ENCODE results near the gene SMIM7.
"Not testable (repeated sequence)": the region's sequence is repeated elsewhere in the genome, so short reads cannot be mapped to it uniquely, and the experiment has no call there.

The SMIM7 gene
- total RNA-seq = 28.6 to 31.4 reads per million in 2 experiments

DNA sequence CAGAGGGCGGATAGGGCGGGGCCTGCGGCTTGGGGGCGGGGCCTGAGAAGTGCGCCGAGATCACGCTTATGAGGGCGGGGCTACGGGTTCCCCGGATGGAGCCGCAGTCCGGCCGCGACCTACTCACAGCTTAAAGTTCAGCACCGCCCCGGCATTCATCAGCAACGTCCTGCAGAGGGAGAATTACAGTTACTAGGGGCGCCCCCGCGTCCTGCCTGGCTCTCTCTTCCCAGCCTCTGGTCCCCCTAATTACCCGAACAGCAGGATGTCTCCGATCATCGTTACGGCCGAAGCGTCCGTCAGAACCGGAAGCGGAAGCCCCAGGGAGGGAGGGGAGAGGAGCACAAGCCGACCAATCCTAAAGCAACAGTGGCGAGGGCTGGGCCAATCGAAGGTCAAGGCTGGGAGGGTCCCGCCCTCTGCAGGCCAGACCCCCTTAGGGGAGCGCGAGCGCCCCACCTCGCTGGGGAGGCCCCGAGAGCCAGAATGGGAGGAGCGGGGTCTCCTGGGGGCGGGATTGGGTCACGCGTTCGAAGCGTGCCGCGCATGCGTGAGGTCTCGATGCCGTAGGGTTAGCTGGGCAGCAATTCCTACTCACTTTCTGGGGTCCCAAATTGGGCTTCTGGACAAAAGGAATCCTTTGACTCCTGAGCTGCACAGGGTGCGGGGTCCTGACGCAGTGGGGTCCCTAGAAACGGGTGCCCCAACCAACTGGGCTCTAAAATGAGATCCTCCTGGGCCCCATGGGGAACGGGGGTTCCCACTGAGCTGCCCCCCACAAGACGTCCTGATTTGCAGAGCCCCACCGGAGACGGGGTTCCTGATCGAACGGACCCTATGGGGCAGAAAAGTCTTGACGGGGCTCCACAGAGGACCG is at the start of gene SMIM7:
Gene SMIM7, minus strand, starts transcription at position 313 of the 877 bp plus-strand sequence. Its CDS starts 34 bp downstream, at position 279.
- peak; percentile 98 for DNase-seq (ENCODE audit: low read depth)

- no peak for DNase-seq (ENCODE audit: low read depth)
Observed at GRCh38 chr19:16703677-16704076, 43.7 kb upstream of the SMIM7 start.

DNA sequence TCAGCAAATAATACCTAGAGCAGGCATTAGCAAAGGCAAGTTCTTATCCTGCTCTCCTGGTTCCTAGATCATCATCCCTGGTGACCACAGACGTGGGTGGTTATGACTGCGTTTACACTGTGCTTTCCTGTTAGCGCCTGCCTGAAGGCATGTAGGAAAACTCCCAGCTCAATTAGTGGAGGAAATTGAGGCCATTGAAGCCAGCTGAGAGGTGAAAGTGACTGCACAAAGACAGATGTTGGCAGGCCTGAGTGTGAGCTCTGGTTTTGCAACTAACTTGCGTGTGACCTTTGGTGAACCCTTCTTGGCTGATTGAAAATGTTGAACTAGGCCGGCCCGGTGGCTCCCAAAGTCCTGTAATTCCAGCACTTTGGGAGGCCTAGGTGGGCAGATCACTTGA is 42.2 kb upstream of the SMIM7 start:
- no peak for DNase-seq (ENCODE audit: low read depth)

DNA sequence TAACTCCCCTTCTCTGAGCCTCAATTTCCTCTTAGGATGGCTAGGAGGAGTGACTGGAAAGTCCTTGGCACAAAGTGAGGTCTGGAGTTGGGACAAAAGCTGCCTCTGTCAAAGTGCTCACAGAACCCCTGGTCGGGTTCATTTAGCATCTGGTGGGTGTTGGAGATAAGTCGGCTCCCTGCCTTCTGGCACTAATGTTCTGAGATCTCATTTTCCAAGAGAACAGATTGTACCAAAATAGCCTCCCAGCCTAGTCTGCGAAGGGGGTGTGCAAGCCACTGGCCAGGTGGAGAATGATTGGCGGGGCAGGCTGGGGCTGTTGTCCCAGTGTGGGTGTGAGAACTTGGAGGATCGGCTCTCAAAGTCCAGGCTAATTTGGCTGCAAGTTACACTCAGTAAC is 39.0 kb upstream of the SMIM7 start:
- DNase-seq (ENCODE audit: low read depth) = no peak

DNA sequence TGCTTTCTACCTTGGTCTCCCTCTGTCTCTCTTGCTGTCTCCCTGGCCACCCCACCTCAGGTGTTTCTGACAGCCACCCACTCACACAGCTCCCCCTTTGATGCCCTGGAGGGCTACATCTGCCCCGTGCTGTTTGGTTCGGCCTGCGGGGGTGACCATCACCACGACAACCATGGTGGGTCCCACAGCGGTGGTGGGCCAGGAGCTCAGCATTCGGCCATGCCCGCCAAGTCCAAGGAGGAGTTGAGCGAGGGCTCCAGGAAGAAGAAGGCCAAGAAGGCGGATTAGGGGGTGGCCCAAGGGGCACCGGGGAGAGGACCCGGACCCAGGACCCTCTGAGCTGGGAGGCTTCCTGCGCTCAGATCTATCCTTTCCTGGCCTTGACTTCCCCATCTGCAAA is 28.1 kb upstream of the SMIM7 start:
- DNase-seq (ENCODE audit: low read depth) = no peak

DNA sequence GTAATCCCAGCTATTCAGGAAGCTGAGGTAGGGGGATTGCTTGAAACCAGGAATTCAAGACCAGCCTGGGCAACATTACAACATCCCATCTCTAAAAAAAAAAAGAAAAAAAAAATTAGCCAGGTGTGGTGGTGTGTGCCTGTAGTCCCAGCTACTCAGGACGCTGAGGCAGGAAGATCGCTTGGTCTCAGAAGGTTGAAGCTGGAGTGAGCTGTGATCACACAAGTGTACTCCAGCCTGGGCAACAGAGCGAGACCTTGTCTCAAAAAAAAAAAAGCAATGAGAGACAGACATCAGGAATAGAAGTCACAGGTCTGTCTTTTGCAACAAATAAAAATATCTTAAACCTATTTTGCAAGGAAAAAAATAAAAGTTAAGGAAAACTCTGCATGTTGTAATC is 24.3 kb upstream of the SMIM7 start:
- no peak for DNase-seq (ENCODE audit: low read depth)

DNA sequence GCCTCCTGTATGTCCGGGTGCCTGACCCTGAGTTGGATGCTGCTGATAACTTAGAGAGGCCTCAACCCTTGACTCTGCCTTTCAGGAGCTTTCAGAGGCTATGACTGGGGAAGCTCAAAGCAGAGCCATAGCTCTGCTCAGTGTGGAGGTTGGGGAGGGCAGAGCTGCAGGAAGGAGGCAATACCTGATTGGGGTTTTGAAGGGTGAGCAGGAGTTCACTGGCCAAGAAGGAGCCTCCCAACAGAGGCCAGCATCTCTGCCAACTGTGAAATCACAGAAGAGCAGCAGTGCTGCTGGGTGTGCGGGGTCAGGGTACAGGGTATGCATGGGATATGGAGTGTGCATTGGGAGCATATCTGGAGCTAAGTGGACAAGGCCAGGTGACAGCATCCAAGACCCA is 22.6 kb upstream of the SMIM7 start:
- DNase-seq (ENCODE audit: low read depth) = no peak

- no peak for DNase-seq (ENCODE audit: low read depth)
Observed at GRCh38 chr19:16679811-16680210, 19.9 kb upstream of the SMIM7 start.

DNA sequence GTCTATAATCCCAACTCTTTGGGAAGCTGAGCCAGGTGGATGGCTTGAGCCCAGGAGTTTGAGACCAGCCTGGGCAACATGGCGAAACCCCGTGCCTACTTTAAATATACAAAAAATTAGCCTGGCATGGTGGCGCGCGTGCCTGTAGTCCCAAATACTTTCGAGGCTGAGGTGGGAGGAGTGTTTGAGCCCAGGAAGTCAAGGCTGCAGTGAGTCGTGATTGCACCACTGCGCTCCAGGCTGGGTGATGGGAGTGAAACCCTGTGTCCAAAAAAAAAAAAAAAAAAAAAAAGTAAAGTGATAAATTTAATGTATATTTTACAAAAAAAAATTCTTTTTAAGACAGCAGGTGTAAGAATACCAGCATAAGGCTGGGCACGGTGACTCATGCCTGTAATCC is 18.6 kb upstream of the SMIM7 start:
- DNase-seq (ENCODE audit: low read depth) = no peak

DNA sequence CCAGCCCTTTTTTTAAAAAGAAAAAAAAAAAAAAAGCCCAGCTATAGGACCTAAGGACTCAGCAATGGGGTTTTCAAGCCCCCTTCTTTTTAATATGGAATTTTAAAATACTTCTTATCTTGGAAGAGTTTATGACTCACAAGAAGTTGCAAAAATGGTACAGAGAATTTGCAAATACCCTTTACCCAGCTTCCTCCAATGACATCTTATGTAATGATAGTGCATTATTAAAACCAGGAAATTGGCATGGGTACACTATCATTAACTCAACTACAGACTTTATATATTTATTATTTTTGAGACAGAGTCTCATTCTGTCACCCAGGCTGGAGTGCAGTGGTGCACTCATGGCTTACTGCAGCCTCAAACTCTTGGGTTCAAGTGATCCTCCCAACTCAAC is 17.1 kb upstream of the SMIM7 start:
- no peak for DNase-seq (ENCODE audit: low read depth)

- DNase-seq (ENCODE audit: low read depth) = no peak
Observed at GRCh38 chr19:16676101-16676798, 16.3 kb upstream of the SMIM7 start.

DNA sequence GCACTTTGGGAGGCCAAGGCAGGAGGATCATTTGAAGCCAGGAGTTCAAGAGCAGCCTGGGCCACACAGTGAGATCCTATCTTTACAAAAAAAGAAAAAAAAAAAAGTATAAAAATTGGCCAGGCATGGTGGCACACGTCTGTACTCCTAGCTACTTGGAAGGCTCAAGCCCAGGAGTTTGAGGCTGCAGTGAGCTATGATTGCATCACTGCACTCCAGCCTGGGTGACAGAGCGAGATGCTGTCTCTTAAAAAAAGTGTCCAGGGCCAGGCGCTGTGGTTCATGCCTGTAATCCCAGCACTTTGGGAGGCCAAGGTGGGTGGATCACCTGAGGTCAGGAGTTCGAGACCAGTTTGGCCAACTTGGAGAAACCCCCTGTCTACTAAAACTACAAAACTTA is 13.9 kb upstream of the SMIM7 start:
- not testable (repeated sequence) for DNase-seq (ENCODE audit: low read depth)

DNA sequence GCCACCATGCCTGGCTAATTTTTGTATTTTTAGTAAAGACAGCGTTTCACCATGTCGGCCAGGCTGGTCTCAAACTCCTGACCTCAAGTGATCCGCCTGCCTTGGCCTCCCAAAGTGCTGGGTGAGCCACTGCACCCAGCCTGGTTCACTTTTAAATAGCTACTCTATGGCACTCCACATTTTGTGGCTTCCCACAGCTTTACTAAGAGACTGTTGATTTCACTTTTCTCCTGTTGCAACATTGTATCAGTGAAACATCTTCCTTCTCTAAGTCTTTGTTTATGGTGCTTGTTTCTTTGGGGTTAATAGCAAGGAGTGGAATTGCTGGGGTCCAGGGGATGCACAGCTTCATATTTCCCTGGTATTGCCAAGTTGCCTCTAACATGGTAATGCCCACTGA is 13.3 kb upstream of the SMIM7 start:
- no peak for DNase-seq (ENCODE audit: low read depth)

GRCh38 chr19:16671652-16672274 is 11.8 kb upstream of the SMIM7 start:
- no peak for DNase-seq (ENCODE audit: low read depth)

DNA sequence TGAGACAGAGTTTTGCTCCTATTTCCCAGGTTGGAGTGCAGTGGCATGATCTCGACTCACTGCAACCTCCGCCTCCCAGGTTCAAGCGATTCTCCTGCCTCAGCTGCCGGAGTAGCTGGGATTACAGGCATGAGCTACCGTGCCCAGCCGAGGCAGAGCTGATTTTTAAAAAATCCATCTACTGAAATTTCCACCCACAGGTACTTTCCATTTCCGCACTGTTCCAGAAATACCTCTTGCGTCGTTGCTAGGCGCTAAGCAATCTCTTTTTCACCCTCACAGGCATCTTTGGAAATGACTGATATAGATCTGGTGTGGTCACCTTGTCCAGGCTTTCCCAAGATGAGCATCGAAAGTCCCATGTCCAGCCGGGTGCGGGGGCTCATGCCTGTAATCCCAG is 10.3 kb upstream of the SMIM7 start:
- no peak for DNase-seq (ENCODE audit: low read depth)

DNA sequence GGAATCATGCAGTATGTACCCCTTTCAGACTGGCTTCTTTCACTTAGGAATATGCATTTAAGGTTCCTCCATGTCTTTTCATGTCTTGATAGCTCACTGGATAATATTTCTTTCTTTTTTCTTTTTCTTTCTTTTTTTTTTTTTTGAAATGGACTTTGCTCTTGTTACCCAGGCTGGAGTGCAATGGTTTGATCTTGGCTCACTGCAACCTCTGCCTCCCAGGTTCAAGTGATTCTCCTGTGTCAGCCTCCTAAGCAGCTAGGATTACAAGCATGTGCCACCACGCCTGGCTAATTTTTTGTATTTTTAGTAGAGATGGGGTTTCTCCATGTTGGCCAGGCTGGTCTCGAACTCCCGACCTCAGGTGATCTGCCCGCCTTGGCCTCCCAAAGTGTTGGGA is 8.8 kb upstream of the SMIM7 start:
- DNase-seq (ENCODE audit: low read depth) = not testable (repeated sequence)

DNA sequence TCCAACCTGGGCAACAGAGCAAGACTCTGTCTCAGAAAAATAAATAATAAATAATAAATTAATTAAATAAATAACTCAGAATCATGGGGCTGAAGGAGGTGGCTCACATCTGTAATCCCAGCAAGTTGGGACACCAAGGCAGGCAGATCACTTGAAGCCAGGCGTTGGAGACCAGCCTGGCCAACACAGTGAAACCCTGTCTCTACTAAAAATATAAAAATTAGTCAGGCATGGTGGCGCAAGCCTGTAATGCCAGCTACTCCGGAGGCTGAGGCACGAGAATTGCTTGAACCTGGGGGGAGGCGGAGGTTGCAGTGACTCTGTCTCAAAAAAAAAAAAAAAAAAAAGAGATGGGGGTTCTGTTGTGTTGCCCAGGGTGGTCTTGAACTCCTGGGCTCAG is 8.2 kb upstream of the SMIM7 start:
- DNase-seq (ENCODE audit: low read depth) = no peak

GRCh38 chr19:16661480-16662034 is 1.6 kb upstream of the SMIM7 start:
- DNase-seq (ENCODE audit: low read depth) = peak; percentile 1

GRCh38 chr19:16660763-16661479 is 977 bp upstream of the SMIM7 start, which contains the start of gene TMEM38A:
Gene TMEM38A (plus strand): TSS chr19:16661139. CDS start chr19:16661218, 79 bp downstream.
- DNase-seq (ENCODE audit: low read depth) = peak; percentile 10

- DNase-seq (ENCODE audit: low read depth) = peak; percentile 0
Observed at GRCh38 chr19:16659464-16659831, 496 bp downstream of the SMIM7 start.

DNA sequence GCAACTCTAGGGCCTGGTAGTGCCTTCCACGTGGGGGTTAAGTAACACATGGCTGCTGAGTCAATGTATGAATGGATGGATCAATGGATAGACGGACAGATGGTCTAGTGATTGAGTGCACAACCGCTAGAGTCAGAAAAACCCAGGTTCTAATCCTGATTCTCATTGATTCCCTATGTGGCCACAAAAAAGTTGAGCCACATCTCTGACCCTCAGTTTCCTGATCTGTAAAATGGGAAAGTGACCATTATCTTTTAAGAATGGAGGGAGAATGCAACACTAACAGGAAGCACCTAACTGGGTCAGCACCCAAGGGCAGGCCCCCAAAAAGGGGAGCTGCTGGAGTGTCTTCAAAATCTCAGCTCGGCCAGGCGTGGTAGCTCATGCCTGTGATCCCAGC is 2.6 kb downstream of the SMIM7 start:
- DNase-seq (ENCODE audit: low read depth) = no peak

DNA sequence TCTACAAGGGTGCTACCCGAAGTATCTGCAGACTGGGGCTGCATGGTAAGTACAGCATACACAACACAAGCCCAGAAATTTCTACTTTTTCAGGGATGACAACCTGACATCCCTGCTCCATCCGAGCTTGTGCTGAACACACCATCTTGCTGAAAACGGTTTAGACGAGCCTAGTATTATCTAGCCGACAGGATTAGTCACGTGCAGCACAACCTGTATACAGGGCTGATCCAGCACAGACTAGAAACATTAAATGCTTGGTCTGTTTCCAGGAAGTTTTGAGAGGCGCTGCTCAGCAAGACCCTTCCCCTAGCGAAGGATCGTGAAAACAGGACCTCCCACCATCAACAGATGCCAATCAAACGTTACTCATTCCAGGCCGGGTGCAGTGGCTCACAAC is 4.2 kb downstream of the SMIM7 start:
- no peak for DNase-seq (ENCODE audit: low read depth)

All from T follicular helper cell (primary cell).